HuH-7.5 (cell line): ENCODE data around the gene FSHR.

ENCODE experiments used
- DNase-seq: peaks from one replicate; pipeline ENCODE4 v3.0.0; 2011; ENCODE audit warnings: low spot score

FSHR gene, protein sequence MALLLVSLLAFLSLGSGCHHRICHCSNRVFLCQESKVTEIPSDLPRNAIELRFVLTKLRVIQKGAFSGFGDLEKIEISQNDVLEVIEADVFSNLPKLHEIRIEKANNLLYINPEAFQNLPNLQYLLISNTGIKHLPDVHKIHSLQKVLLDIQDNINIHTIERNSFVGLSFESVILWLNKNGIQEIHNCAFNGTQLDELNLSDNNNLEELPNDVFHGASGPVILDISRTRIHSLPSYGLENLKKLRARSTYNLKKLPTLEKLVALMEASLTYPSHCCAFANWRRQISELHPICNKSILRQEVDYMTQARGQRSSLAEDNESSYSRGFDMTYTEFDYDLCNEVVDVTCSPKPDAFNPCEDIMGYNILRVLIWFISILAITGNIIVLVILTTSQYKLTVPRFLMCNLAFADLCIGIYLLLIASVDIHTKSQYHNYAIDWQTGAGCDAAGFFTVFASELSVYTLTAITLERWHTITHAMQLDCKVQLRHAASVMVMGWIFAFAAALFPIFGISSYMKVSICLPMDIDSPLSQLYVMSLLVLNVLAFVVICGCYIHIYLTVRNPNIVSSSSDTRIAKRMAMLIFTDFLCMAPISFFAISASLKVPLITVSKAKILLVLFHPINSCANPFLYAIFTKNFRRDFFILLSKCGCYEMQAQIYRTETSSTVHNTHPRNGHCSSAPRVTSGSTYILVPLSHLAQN

DNA sequence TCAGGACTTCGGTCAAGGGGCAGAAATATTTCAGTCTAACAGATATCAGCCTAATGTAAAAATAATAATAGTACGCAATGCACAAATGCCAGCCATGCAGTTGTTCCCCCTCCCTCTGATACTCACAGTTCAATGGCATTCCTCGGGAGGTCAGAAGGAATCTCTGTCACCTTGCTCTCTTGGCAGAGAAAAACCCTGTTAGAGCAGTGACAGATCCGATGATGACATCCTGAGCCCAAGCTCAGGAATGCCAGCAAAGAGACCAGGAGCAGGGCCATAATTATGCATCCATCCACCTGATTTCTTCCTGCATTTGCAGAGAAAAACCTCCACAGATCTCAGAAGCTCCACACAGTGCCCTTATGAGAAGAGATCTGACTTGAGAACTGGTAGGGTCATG, at the start of gene FSHR:
FSHR (minus strand) TSS at position 376 of the 400 bp plus-strand sequence; CDS start at position 278, 98 bp downstream.
- DNase-seq = no peak

DNA sequence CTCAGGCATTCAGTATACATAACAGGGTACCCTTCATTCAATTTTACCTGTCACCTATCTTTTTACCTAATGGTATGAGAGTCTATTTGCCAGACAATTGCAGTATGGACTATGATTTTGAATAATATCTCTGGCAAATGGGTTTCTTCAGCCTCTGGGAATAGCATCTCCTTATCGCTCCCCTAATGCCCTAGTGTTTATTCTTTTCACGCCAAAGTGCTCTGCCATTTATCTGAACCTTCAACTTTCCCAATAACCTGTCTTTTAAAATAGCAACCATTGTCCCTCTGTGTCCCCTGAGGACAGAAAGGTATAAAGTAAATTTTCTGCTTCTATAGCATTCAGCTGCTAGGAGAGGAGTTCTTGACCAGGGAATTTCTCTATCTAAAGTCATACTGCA, 45.0 kb upstream of the FSHR start:
- no peak for DNase-seq

DNA sequence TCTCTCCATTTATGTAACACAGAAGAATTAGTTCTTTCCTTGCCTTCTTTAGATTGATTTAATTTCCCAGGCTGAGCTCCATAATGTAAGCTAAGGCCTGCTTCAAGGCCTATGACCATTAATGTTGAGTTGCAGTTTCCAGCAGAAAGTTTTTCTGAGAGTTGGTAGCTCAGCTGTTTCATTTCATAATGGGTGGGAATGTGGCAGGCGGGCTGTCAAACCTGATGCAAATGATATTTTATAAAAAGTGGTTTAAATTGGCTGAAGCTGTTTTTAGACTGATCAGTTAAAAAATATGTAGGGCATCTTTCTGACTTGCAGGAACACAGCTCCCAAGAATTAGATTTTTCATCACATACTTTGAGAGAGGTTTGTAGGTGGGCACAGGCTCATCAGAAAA, 40.4 kb upstream of the FSHR start:
- DNase-seq = no peak

DNA sequence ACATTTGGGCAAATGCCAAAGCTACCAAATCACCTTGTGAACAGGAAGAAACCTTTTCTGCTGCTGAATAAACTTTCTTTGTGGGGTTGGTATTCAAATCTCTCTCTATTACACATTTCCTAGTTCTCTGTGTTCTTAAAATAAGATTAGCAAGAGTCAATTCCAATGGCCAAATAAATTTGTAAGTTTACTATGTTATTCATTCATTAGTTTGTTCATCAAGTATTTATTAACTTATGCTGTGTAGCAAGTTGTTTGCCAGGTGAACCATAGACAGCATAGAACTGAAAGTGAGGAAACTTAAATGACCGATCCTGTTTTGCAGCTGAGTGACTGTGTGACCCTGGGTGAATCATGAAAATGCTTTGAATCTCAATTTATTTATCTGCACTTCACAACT, 37.7 kb upstream of the FSHR start:
- no peak for DNase-seq

DNA sequence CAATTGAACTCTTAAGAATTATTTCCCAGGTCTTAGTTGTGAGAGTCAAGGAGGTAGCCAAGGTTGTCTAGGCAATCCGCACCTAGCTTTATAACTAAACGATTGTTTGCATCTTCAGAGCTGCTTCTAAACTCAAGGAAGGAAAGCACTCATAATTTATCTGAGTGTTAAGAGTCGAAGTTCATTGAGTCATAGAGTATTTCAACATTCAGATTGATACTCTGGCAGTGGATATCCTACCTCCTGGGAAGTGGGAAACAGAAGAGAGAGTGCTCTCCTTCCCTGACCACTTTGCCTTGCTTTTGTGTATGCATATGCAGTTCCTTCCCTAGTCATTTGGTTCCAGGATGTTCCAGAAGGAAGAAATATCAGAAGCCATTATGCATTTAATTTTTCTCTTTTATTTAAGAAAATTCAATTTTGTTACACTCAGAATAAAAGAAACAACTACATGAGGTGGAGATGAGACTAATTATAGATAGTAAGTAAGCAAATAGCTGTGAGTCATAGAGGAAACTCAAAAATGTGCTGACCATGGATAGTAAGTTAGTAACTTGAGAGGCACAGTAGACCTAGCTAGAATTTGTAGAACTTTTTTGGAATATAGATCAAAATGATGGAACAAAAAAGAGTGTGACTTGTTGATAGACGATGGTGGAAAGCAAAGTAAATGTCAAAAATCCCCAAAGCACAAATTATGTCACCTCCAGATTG, 35.4 kb upstream of the FSHR start:
- DNase-seq = no peak

DNA sequence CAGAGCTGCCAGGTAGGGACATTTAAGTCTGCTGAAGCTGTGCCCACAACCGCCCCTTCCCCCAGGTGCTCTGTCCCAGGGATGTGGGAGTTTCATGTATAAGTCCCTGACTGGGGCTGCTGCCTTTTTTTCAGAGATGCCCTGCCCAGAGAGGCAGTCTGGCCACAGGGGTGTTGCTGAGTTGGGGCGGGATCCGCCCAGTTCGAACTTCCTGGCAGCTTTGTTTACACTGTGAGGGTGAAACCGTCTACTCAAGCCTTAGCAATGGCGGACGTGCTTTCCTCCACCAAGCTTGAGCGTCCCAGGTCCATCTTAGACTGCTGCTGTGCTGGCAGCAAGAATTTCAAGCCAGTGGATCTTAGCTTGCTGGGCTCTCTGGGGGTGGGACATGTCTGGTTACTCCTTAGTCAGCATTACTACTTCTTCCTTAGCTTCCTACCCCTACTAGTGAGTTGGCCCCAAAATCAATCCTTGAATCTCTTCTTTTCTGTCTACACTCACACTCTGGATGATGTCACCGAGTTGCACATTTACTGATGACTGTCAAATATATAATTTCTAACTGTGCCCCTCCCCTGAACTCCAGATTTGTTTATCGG, 31.8 kb upstream of the FSHR start:
- DNase-seq = no peak

DNA sequence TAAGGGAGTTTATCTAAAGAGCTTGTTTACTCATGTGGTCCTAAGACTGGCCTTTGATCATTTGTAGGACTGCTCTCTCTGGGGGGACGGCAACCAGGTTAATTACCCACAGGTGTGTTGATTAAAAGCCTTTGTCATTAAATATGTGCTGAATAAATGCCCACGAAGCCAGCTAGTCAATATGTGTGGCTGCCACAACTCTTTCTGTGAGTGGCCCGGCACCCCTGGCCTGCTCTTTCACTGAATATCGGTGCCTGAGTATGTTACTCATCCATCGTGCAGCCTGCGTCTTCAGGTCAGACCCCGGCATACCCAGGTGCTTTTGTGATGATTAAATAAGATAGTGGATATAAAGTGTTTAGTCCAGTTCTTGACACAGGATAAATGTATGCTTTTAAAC, 24.3 kb upstream of the FSHR start:
- DNase-seq = no peak

DNA sequence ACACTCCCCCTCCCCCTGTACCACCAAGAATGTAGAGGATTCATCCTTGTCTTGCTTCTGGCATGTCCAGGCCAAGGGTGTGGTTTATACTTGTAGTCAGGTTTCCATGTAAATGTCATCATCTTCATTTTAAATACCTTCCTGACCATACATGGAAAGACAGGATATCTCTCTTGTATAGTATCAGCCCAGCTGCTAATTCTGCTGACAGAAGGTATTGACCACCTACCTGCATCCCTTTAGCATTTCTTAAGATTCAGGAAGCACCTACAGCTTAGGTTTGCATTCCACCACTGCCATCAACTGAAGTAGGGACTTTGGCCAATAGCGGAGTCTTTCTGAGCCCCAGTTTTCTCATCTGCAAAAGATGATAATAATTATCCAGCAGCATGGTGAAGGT, 22.9 kb upstream of the FSHR start:
- DNase-seq = no peak

DNA sequence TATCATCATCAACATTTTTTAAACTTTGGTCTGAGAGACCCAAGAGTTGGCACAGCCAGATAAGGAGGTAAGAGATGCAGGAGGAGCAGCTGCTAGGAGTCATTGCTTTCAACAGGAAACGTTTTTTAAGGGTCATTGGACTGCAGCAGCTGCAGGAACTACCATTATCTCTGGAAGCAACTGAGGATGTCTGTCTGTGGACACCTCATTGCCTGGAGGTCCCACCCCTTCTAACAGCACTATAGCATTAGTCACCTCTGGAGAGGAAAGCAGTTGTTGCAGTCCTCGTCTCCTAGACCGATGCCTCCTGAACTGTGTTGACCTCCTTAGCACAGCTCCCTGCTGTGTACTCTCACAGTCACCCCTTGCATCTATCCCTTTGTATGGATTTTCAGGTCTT, 21.5 kb upstream of the FSHR start:
- DNase-seq = no peak

DNA sequence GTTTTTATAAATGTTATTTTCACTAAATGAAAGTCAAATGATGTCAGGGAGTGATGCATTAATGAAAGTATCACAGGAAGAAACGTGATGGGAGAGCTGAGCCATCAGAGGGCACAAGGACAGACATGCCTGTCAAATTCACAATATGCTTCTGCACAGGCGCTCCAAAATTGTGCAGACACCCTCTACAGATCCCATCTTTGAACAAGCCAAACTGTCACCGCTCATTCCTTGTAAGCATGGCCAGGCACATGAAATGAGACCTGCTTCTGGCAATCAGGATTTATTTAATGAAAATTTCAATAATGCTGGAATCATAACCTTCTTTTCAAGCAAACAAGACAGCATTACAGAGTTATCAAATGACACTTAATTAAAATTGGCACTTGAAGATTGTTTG, 20.4 kb upstream of the FSHR start:
- DNase-seq = no peak

DNA sequence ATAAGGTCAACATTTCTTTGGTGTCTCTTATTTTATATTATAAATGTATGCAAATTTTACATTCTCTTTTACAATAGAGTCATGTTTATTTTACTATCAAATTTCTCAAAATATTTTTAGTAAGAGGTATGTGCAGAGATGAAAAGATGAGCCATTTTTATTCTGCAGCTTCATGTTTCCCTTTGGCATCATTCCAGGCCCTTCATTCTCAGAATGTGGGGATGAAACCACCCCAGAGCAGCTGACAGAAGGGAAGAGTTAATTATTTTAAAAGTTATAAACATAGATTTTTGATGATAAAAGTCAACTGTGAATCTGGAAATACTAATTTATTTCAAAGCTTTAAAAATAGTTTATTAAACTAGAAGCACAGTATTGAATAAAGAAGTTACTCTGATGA, 12.8 kb upstream of the FSHR start:
- DNase-seq = no peak

DNA sequence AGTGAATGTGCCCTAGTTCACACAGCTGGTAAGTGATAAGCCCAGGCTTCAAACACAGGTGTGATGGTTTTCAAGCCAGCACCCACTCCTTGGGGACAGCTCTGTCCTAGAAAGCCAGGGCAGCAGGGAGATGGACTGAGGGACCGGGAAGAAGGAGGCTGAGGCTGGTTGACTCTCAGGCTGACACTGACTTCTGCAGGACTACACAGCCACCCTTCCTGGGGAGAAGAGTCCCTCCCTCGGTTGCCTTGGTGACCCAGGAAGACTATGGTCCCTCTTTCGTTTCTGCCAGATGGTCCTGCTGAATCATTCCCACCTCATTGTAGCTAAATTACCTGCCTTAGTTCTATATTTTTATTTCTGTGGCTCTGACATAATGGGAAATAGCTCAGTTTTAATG, 11.3 kb upstream of the FSHR start:
- no peak for DNase-seq

DNA sequence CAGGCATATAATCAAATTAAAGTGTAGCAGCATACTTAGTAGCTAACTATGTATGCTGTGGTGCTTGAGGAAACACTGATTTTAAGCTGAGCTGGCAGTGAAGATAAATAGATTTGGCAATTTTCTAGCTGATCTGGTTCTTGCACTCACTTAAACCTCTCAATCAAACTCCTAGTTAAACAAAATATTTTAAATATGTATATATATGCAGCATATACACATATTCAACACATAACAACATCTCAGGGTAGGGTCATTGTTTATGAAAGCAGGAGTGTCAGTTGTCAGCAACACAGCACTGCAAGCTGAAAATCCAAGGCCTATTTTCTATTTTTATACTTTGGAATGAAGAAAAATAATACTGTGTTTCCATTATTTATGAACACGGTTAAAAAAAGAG, 10.4 kb upstream of the FSHR start:
- DNase-seq = no peak

DNA sequence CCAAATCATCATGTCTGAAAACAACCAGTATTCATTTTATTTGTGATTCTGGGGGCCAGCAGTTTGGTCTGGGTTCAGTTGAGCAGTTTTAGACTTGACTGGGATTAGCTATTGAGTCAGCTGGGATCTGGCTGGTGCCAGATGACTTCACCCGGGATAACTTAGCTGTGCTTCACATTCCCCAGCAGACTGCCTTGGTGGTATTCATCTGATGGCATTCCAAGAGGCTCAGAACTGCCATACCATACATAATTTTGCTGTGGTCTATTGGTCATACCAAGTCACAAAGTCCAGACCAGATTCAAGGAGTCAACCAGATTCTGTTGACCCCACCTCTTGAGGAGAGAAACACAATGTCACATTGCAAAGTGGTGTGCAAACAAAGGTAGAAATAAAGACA, 7.8 kb upstream of the FSHR start:
- DNase-seq = no peak

DNA sequence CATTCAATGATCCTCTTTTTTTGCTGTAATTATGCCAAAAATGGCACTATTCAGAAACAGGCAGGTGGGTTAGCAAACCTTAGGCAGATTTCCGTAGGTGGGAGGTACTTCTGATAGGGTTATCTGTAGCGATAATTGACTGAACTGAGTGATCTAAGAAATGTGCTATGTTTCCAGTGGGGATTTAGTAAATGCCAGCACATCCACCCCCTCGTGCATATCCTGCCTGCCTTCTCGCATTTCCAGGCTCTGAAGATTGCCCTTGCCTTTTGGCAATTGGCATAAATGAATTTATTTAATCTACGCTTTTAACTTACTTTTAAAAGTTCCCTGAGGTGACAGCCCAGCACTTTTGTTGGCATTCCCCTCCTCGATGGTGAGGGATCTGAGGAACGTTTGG, 576 bp upstream of the FSHR start:
- DNase-seq = no peak

DNA sequence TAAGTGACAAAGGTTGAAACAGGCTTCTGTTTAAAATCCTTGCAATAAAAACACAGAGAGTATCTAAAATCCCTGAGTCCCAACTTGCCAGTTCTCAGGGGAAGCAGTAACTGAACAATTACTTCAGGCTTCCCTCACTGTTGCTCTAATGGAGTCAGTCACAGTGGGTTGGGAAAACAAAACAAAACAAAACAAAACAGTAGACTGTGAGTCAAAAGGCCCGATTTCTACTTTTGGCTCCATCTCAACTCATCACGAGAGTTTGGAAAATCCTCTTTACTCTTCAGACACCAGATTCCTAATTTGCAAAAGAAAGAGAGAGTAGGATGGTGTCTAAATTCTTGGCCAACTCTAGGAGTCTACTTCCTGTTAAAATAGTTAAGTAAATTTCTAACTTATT, 1.1 kb downstream of the FSHR start:
- DNase-seq = no peak

DNA sequence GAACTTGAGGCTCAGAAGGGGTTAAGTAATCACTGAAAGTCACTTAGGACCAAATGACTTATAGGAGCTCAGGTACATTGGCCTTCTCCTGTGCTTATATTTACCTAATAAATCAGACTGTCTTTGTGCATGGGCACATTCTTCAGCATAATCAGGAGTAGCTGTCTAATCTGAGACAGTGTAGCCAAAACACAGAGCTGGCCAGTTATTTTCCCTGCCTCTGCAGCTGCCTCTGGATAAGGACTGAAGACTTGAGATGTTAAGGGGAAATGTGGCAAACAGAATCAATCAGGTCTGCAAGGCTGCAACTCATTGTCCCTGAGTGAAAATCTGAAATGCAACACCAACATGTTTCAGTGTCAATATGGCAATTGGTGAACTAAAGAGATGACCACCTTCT, 1.5 kb downstream of the FSHR start:
- DNase-seq = no peak

DNA sequence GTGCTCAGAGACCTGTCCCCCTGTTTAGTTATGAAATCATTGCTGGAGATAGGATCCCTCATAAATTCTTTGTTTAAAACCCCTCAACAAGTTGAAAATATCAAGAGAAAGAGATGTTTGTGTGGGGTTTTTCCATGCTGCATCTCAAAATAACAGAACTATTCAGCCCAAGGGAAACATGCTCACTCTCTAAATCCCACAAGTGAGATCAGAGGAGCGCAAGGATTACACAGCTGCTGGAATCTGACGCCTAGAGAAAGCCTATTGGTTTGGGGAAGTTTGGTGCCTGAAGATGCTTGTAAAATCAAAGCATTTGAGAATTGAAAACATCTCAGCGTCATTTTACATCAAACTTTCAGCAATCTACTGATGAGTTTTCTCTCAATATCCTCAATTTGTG, 7.9 kb downstream of the FSHR start:
- DNase-seq = no peak

DNA sequence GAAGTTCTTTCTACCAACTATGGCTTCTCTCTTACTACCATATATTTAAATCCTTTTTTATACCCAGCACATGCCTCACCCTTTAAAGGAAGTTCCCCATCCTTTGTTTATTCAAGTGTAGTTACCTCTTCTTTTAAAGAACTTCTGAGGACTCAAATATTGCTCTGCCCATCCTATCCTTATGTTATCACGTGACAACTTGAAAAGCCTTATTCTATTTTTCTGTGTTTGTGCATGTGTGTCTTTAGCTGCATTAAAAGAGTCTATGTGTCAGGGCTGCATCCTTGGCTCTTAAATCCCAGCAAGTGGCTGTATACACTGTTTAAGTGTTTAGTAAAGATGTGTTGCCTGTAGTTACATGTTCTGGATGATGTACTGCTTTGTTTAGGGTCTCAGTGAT, 22.5 kb downstream of the FSHR start:
- no peak for DNase-seq

DNA sequence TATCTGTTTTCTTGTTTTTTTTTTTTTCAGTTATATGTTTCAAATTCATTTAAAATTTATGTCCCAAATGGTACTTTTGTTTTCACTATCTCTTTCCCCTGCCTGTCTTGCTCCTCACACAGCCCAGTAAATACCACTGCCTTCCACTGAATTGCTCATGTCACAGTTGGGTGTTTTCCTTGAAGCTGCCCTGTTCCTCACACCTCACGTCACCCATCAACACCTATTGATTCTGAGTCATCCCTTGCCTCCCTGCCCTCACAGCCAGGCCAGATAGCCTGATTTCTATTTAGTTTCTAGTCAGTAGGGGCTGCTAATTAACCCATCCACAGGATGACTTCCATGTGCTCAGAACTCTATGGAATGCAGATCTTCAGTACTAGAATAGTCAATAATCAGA, 25.3 kb downstream of the FSHR start:
- DNase-seq = no peak

DNA sequence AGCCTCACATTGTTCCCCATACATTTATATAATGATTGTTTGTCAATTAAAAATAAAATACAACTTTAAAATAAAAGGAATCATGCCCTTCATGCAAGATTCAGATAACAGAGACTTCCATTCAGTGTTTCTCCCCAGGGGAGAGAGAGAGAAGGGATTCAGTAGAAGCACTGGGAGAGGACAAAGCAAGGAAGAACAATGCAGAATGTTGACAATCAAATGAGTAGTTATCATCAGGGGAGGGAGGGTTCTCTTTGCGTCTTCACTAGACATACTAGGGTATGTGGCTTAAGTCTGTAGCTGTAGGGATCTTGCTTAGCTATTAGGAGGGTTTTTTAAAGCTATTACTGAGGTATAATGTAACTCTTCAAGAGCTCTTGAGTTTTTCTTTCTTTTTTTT, 30.7 kb downstream of the FSHR start:
- no peak for DNase-seq

DNA sequence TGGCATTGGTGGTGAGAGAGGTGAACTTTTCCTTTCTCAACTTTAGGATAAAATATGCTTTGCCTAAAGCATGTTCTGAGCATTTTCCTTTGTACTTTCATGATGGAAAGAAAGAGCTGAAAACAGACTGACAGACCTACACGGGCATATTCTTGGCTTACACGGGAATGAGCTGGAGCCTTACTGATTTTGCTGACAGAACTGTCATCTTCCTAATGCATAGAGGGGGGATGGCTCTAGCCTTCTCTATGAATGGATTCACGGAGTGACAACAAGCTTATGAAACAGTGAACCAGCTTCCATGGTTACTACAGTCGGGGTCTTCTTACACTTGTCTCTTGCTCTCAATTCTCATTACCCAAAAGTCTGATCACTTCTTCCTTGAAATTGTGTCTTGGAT, 32.2 kb downstream of the FSHR start:
- DNase-seq = no peak

DNA sequence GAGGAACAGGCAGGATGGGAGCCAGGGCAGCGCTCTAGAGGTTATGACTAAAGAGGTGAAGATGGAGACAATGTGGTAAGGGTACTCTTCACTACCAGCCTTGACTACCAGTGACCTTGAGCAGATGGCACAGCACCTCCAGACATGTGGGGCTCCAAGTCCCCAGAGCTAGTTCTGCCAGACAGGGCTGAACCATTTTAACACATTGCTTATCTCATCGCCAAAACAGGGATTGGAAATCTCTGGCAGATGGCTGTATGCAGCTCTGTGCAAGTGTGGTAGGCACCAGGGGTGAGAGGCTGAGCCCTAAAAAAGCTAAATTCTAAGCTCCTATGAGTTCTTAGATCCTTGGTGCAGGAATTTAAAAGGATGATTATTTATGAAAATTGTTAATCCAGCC, 41.3 kb downstream of the FSHR start:
- no peak for DNase-seq
